ELF-1 (cell line): ENCODE data around the gene PTPN2.

Experiments
- DNase-seq: peaks from one replicate; pipeline ENCODE4 v3.0.0-alpha.2; 2016; ENCODE audit warnings: low read depth, low spot score

Gene PTPN2

DNA sequence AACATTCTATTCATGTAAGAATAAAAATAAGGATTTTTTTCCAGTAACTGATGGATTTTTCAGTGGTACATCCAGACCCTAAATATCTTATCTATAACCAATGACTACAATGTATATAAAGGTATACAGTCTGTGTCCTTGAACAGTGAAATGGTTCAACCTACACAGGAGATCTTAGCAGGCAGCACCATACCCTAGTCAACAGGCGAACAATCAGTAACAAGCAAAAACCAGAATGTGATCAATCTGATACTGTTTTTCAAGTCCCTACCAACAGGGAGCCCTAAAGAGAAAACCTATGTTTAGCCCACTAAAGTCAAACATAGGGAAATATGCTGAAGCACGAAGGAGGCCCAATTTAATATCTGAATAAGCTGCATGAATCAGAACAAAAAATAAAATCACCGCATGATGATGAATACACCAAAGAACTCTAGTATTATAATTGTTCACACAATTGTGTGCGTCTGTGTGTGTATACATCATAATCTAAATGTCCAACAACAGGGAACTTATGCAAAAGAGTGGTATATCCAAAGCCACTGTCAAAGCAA is 26.0 kb downstream of the PTPN2 start:
- no peak for DNase-seq

DNA sequence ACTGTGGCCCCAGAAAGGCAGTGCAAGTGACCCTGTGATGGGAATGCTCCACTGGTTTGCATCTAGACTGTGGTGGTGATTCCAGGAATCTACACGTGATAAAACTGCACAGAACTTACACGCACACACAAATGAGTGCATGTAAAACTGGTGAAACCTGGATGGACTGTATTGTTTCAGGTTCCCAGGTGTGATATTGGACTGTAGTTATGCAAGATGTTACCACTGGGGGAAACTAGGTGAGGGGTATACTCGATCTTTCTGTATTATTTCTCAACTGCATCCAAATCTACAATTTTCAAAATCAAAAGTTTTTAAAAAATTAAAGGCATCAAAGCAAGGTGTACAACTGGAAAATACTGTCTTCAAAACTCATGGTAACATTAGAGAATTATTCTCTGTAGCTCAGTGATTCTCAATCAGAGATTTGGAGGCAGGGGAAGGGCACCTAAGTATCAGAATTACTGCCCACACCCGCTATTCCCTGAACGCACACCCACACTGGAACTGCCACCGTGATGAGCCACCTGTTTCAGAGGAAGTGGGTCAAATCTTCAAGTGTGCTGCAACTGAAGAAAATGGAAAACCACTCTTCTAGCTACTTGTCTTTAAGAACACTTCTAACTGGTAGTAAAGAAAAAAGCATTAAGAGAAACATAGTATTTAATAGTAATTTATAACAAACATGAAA is 26.7 kb downstream of the PTPN2 start:
- DNase-seq: no peak

DNA sequence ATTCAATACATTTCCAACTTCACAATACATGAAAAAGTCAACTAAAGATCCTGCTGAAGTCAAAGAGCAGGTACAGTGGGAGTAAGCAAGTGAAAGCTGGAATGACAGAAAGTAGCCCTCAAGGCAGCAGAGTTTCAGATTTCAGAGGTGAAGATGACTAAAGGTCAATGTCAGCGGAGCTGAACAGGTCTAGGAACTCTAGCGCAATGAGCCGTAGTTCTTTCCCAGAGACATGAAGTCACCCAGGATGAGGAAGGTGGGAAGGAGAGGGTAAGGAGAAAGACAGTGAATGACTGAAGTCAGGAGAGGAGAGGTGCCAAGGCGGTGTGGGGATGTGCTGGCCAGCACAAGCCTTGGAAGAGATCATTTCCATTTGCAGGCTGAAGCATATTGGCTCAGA is 28.1 kb downstream of the PTPN2 start:
- DNase-seq: no peak

DNA sequence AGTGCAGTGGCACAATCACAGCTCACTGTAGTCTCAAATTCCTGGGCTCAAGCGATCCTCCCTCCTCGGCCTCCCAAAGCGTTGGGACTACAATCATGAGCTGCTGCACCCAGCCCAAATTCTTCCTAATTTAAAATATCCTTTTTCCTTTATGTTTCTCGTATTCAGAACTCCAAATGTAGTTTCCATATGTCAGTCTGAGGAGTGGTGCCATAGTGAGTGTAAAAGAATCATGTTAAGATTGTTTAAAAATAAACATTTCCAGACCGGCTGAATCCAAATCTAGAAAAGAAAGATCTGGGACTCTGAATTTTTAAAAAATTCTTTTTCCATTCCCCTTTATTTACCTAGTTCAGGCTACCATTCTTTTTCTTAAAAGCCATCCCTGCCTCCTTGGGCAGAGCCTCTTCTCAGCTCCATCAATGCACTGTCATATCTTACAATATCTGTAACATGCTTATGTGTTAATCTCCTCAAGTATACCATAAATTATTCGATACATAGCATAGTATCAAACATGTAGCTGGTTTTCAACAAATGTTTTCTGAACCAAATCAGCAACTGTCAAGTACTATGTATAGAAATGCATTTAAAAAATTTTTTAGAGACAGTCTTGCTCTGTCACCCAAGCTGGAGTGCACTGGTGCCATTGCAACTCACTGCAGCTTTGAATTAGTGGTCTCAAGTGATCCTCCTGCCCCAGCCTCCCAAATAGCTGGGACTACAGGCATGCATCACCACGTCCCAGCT is 31.3 kb downstream of the PTPN2 start:
- DNase-seq: no peak

DNA sequence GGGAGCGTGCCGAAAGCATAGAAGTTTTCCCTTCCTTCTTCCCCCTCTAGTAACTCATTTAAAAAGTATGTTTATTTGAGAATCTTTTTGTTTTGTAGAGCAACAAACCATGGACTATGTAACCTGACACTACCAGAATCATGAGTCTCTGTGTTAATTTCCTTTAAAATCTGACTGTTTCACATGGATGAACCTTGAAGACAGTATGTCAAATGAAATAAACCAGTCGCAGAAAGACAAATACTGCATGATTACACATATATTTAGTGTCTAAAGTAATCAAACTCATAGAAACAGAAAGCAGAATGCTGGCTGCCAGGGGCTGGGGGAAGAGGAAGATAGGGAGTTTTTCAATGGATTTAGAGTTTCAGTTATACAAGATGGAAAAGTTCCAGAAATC is 32.3 kb downstream of the PTPN2 start:
- DNase-seq: no peak

DNA sequence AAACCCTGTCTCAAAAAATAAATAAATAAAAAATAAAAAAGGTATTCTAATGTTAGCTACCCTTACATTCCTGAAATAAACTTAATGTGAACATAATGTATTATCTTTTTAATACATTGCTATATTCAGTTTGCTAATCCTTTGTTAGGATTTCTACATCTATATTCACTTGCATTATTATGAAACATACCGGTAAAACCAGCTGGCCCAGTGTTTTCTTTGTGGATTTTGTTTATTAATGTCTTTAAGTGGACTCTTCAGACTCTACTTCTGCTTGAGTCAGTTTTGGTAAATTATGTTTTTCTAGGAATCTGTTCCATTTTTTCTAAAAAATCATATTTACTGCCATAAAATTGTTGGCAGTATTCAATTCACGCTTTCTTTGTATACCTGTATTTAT is 34.5 kb downstream of the PTPN2 start:
- no peak for DNase-seq

DNA sequence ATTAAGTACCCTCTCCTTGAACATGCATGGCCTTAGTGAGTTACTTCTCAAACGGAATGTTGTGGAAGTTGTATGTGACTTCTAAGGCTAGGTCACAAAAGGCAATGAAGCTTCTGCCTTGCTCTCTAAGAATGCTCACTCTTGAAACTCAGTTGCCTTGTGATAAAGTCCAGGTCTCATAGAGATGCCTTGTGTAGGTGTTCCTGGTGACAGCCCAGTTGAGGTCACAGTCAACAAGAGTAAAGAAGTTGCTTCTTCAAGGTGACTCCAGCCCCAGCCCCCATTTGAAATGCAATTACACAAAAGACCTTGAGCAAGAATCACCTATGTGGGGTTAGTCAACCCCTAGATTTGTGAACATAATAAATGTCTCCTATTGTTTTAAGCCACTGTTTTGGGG is 35.6 kb downstream of the PTPN2 start:
- no peak for DNase-seq

DNA sequence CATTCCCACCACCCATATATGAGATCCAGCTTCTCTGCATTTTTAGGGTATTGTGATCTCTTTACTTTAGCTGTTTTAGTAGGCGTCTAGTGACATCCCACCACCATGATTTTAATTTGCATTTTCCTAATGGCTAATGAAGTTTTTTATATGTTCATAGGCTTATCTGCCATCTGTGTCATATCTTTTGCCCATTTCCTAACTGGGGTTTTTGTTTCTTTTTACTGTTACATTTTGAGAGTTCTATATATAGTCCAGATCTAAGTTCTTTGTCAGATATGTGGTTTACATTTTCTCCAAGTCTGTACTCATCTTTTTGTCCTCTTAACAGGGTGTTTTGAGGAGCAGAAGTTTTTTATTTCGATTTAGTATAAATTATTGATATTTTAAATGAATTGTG is 39.6 kb downstream of the PTPN2 start:
- no peak for DNase-seq

DNA sequence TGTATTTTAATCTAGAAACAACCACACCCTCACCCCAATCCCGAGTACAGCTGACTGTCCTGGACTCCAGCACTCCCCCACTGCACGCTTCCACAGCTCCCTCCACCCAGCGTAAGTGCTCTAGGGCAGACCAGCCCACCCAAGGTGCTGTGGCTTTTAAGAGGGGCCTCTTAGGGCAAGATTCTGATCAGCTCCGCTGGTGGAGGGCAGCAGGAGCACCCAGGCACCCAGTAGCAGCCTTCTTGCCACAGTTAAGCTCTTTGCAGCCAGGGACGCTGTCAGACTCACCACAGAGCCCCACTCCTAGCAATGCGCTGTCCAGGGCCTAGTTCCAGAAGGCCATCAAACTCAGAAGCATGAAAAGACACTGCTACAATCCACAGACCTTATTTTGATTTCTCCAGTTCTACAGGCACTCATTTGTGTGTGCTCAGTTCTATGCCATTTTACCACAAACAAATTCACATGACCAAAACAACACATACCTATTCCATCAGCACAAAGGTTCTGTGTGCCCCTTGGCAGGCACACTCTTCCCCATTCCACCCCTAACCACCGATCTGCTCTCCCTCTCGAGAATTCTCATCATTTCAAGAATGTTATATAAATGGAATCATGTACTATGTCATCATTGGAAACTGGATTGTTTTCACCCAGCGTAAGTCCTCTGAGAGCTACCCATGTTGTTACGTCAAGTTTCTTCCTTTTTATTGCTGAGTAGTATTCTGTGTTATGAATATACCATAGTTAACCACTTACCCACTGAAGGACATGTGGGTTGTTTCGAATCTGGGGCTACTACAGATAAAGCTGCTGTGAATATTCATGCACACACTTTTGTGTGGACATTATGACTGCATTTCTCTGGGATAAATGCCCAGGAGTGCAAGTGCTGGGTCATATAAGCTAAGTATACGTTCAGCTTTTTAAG is 40.4 kb downstream of the PTPN2 start:
- DNase-seq: peak; percentile 20

DNA sequence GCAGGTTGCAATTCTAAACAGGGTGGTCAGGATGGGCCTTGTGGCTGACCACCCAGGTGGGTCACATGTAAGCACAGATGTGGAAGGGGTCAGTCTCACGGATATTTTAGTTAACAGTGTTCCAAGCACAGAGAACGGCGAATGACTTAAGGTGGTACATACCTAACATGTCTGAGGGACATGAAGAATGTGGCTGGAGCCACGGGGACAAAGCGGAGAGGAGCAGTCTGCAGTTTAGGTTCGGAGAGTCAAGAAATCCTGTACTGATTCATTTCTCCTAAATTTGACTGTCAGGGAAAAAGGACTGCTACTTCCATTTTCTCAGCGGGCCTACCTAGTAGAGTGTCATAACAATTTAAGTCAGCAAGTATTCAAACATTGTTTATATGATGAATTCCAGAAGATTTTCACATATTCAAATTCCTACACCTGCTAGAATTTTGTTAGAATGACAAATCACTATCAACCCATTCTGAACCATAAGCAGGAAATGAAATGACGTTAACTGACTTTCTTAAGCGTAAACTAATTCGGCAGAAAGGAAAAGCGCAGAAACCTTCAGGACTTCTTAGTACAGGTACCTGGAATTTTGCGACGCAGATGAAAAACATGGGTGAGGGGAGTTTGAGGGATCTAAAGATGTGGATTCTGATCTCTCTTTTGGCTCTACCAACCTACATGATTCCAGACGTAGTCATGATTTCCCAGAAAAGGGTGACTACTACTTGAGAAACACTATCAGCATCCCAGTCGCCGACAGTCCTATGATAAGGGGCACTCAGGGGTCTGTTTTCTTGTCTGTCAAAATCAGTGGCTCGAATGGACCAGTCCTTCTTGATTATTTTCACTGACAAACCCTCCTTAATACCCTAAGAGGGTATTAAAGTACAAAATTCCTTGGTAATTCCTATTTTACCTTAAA is 41.3 kb downstream of the PTPN2 start:
- no peak for DNase-seq

DNA sequence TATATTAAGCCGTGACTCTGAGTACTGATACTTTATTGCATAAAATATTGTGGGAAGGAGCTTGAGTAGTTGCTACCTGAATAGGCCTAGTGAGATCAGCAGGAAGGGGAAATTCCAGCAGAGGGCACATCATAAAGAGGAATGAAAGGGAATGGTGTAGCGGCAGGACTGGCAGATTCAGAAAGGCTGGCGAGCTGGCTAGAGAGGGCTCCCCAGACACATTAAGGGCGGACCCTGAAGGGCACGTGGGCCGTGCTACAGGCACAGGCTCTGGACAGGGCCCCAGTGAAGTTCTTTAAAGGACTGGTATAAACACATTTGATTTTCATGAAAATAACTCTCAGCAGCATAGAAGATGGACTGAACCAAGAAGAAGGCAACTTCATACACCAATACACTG is 43.0 kb downstream of the PTPN2 start:
- DNase-seq: no peak

DNA sequence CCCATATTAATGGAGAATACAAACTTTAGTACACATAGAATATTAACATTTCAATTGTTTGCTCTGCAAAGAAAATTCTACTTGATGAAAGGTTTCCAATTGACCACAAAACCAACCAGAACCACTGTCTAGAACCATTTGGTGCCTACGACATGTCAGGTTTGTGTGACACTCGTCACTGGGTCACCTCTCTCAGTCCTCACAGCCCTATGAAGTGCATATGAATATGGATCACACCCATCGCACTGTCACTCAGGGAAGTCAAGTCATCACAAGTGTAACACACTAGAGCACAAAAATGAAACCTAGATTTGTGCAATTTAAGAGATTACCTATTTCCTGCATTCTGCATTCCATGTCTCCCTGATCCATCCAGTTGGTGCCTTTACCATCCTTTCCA is 43.7 kb downstream of the PTPN2 start:
- no peak for DNase-seq

DNA sequence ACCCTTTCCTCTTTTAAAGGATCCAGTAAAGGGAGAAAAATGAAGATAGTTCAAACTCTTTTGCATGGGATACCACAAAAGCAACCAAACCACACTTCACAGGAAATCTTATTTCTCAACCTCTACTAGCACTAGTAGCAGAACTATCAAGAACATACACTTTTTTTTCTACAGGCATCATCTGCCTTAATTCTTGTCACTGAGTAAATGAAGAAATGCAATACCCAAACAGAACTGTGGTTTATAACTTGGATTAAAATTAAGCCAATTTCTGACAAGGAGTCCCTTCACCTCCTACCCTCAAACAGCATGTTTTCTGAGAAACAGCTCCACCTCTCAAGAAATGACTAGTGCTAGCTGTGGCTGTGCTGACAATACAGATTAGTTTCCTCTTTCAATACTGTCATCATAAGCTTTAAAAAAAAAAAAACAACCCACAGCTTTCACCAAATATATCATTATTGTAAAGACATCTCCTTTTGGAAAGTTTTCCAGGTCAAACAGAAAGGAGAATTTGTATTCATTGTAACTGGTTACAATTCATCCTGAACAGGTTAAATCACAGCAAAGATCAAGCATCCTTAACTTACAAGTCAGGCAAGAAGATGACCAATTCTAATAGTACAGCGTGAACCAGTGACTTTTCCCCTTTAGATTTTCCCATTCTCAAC is 44.4 kb downstream of the PTPN2 start:
- no peak for DNase-seq

DNA sequence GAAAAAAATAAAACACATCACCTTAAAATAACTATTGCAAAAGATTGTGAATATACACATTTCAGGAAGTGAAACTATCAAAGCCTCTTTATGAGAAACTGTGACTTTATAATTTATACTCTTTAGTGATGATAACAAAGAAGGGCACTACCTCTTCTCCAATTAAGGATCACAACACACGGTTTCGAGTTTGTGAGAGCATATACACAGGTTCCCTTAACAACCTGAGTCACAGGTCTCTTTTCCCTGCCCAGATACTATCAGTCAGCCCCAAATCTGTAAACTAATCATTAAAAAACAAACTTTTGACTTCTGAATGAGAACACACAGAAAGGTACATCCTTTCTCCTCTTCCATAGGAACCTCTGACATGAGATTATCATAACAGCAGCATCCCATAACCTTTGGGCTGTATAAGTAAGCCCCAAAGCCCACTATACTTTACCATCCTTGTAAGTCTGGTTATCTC is 44.9 kb downstream of the PTPN2 start:
- DNase-seq: no peak

DNA sequence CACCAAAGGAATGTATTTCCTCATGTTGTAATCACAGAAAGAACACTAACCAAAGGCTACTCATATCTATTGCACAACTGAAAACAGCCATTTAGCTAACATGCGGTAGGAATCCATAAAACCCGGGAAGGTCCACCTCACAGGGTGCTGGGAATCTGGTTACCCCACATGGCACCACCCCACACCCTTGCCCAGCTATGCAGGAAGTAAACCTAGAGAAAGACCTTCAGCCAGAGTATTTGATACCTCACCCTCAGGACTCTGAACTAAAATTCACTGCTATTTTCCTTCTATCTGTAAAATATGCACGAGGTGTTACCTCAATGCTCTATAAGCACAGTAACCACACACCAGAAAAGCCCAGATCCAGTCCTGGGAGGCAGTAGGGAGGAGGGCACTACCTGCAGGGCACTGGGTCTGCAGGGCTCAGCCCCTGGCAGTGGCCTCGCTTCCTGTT is 45.8 kb downstream of the PTPN2 start:
- no peak for DNase-seq

DNA sequence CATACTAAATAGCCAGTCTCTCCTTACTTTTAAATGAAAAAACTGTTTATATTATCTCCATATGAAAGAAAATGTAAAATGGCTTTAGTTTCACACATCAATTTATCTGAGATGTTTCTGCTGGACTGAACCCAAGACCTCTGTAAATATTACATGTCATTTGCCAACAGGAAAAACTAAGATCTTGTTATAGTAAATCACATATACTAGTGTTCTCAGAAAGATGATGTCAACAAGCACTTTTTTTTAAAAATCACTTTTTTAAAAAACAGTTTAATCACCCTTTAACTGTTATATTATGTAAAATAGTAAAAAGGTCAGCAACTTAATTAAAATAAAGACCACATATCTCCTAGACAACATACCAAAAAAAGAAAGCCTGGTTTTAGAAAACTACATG is 46.3 kb downstream of the PTPN2 start:
- DNase-seq: no peak

DNA sequence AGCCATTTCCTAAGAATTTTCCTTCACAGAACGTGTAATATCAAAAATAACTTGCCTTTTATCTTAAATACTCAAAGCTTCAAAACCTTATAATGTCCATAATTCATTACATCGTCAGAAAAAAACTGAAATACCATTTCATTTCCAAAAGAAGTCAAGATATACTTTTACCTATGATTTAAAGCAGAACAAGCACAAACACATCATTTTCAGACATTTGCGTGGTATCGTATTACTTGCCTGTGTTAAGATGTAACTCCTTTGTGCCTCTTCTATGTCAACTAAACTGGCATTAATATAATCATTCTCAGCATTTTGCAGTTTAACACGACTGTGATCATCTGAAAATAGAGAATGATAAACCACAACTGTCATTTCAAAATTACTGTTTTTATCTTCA is 47.5 kb downstream of the PTPN2 start:
- DNase-seq: no peak

DNA sequence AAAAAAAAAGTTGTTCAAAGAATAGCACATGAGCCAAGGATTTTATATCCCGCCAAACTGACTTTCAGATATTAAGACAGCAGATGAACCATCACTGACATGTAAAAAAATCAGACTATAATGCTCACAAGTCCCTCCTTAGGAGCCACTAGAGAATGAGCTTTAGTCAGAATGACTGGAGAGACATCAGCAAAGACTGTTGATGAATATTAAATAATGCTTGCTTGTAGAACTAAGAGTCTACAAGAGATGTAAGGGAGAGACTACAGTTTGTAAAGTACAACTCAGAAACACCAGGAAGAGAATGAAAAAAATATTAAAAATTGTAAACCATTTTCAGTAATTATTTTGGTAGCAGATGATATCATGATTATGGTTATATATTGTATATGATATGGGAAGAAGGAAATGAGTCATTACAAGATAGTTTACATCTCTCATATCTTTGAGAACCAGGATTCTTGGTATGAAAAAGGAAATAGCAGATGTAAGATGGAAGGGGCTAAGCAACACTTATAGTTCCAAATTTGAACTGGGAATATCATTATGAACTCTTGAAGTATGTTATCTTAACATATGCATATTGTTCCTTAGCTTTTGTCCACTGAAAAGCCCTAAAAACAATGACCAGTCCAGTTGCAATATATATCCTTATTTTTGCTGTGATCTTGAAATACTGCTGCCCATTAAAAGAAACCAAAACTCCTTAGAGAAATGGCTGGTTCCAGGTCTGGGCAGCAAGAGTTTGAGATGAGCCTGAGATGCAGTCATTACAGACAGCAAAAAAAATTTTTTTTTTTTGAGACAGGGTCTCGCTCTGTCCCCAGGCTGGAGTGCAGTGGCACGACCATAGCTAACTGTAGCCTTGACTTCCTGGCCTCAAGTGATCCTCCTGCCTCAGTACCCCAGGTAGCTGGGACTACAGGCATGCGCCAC is 55.7 kb downstream of the PTPN2 start:
- DNase-seq: no peak

DNA sequence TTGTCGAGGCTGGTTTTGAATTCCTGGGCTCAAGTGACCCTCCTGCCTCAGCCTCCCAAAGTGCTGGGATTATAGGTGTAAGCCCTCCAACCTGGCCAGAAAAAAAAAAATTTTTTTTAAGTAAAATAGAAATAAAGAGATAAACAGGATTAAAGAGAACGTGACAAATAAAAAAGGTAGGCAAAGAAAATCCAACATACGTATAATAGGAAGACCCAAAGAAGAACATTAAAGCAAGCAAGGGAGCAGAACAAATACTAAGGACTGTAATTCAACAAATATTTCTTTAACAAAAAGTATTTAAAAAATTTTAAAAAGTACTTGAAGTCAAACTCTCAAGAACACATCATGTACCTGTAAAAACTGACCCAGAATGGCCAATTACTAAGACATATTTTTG is 56.4 kb downstream of the PTPN2 start:
- DNase-seq: no peak
